AG09309 (cell line): ENCODE measurements around the gene CERCAM.
"Not testable (repeated sequence)": the region's sequence is repeated elsewhere in the genome, so short reads cannot be mapped to it uniquely, and the experiment has no call there.

Experiments
- DNase-seq: peaks from one replicate; pipeline ENCODE4 v3.0.0-alpha.2; 2010; ENCODE audit warnings: low read depth
- H3K4me3 ChIP-seq: 2 replicates; pipeline ENCODE4 v1.5.1; 2011; ENCODE audit warnings: mild to moderate bottlenecking, low read depth, low read length, moderate library complexity; ENCODE audit not compliant: control insufficient read depth
- CTCF ChIP-seq: IDR thresholded peaks from 2 replicates; pipeline ENCODE4 v1.5.1; 2011; ENCODE audit warnings: mild to moderate bottlenecking, low read depth, low read length, inconsistent platforms; ENCODE audit not compliant: insufficient read depth, control insufficient read depth; ENCODE audit errors: missing control alignments

Gene CERCAM

GRCh38 chr9:128419061-128419925, 1.4 kb upstream of the CERCAM start:
- DNase-seq = no peak
- H3K4me3 ChIP-seq = no peak overlapping the region; the same call in 1 of the 2 replicates

GRCh38 chr9:128420060-128420650, 502 bp upstream of the CERCAM start:
- TF ChIP-seq CTCF = peak; percentile 53
- no peak for DNase-seq
- peak overlapping the region; percentile 90 for H3K4me3 ChIP-seq

More at GRCh38 chr9:128419061-128419925, 1.4 kb upstream of the CERCAM start:
- TF ChIP-seq CTCF = no peak

- peak; percentile 20 for DNase-seq
- no peak for TF ChIP-seq CTCF
- peak overlapping the region; percentile 90 for H3K4me3 ChIP-seq
Measured at GRCh38 chr9:128421482-128421996, 882 bp downstream of the CERCAM start.

GRCh38 chr9:128422022-128422782, 1.5 kb downstream of the CERCAM start:
- DNase-seq = not testable (repeated sequence)
- peak overlapping the region; percentile 90 for H3K4me3 ChIP-seq

GRCh38 chr9:128422783-128423150, 2.1 kb downstream of the CERCAM start:
- no peak for DNase-seq
- no peak overlapping the region for H3K4me3 ChIP-seq

GRCh38 chr9:128423356-128423755, 2.7 kb downstream of the CERCAM start:
- DNase-seq, H3K4me3 ChIP-seq: not testable (repeated sequence)

More at GRCh38 chr9:128422783-128423150, 2.1 kb downstream of the CERCAM start:
- no peak for TF ChIP-seq CTCF

- H3K4me3 ChIP-seq = no peak overlapping the region
- TF ChIP-seq CTCF = no peak
Measured at GRCh38 chr9:128424268-128424780, 3.7 kb downstream of the CERCAM start.

More at GRCh38 chr9:128424268-128424780, 3.7 kb downstream of the CERCAM start:
- no peak for DNase-seq
